ENCODE results near the gene SLC4A11.
A peak's percentile ranks its signal among the peaks of the same experiment; 100 is the strongest.

SLC4A11 gene

GRCh38 chr20:3209946-3210317 lies 29.1 kb downstream of the SLC4A11 start:
- Histone ChIP-seq H2BK120ac (ENCODE audit: low read depth, low read length) (no peak overlapping the region), H3K79me1 (ENCODE audit: low read depth, low read length) (peaks cover 3% of the 10 kb centered on the region), H3K27ac (replicated peaks; ENCODE audit: low read length) (no peak overlapping the region), H2AK5ac (ENCODE audit: low read depth, low read length) (peak overlapping the region; percentile 67), H2BK5ac (ENCODE audit: low read length) (no peak overlapping the region), H3K14ac (ENCODE audit: low read length) (peak overlapping the region; percentile 25), H2BK12ac (ENCODE audit: low read length) (no peak overlapping the region), H3K27me3 (ENCODE audit: control insufficient read depth in 3 of 3, insufficient read depth in 3 of 3, low read depth in 1 of 3, low read length in 3 of 3) (no peaks in the 10 kb centered on the region), H2AFZ (ENCODE audit: low read length) (peak overlapping the region; percentile 90), H3K4me1 (ENCODE audit: control insufficient read depth in 2 of 2, insufficient read depth in 1 of 2, low read depth in 1 of 2, low read length in 2 of 2) (peaks cover 10 to 15% of the 10 kb centered on the region in 2 donors), H3K9ac (ENCODE audit: low read depth, low read length, poor library complexity) (peak overlapping the region; percentile 87), H3K36me3 (replicated peaks in 1 of 2; ENCODE audit: control insufficient read depth in 2 of 2, insufficient read depth in 2 of 2, low read length in 2 of 2) (peaks cover 11 to 28% of the 10 kb centered on the region in 2 donors), H3K23ac (ENCODE audit: low read depth, low read length, poor library complexity) (no peak overlapping the region), H3K18ac (ENCODE audit: low read length) (peak overlapping the region; percentile 45), H4K91ac (ENCODE audit: low read depth, low read length, poor library complexity) (no peak overlapping the region), H3K4ac (ENCODE audit: low read length) (no peak overlapping the region), H3K9me3 (replicated peaks in 1 of 2; ENCODE audit: control insufficient read depth in 2 of 2, insufficient read depth in 1 of 2, low read depth in 1 of 2, low read length in 2 of 2) (no peaks in the 10 kb centered on the region), H2BK15ac (ENCODE audit: low read length) (no peak overlapping the region), H3K4me3 (ENCODE audit: low read length in 2 of 2) (peak overlapping the region; percentile 79 to 92), H3K4me2 (ENCODE audit: insufficient read depth, low read length, poor library complexity, severe bottlenecking) (peak overlapping the region; percentile 94), H4K8ac (ENCODE audit: low read depth, low read length) (no peak overlapping the region)
- no CpG with 5 or more reads among the region's 10 CpGs for WGBS, 2 donors (ENCODE audit: extremely low coverage in 2 of 2, insufficient read length in 2 of 2, insufficient replicate concordance in 1 of 2)
- no peak for DNase-seq (ENCODE audit: low spot score)

GRCh38 chr20:3209257-3209945 lies 29.6 kb downstream of the SLC4A11 start, which contains the start of gene ITPA:
Gene ITPA, plus strand, starts transcription at chr20:3209498. Its CDS starts 54 bp downstream, at chr20:3209552.
- Histone ChIP-seq H3K4ac (ENCODE audit: low read length) (no peak within 1 kb of the TSS), H3K4me3 (ENCODE audit: low read length in 2 of 2) (peak within 1 kb of the TSS; percentile 79 to 92), H4K91ac (ENCODE audit: low read depth, low read length, poor library complexity) (no peak within 1 kb of the TSS), H3K4me1 (ENCODE audit: control insufficient read depth in 2 of 2, insufficient read depth in 1 of 2, low read depth in 1 of 2, low read length in 2 of 2) (peaks cover 10 to 15% of the 10 kb centered on the region in 2 donors), H3K79me1 (ENCODE audit: low read depth, low read length) (peaks cover 3% of the 10 kb centered on the region), H2BK15ac (ENCODE audit: low read length) (no peak within 1 kb of the TSS), H3K36me3 (replicated peaks in 1 of 2; ENCODE audit: control insufficient read depth in 2 of 2, insufficient read depth in 2 of 2, low read length in 2 of 2) (peaks cover 9 to 24% of the 10 kb centered on the region in 2 donors), H3K4me2 (ENCODE audit: insufficient read depth, low read length, poor library complexity, severe bottlenecking) (peak within 1 kb of the TSS; percentile 94), H3K23ac (ENCODE audit: low read depth, low read length, poor library complexity) (no peak within 1 kb of the TSS), H3K27ac (replicated peaks; ENCODE audit: low read length) (peak within 1 kb of the TSS; percentile 59), H4K8ac (ENCODE audit: low read depth, low read length) (no peak within 1 kb of the TSS), H2BK120ac (ENCODE audit: low read depth, low read length) (no peak within 1 kb of the TSS), H2AFZ (ENCODE audit: low read length) (peak within 1 kb of the TSS; percentile 90), H3K9ac (ENCODE audit: low read depth, low read length, poor library complexity) (peak within 1 kb of the TSS; percentile 87), H2BK5ac (ENCODE audit: low read length) (no peak within 1 kb of the TSS), H3K9me3 (replicated peaks in 1 of 2; ENCODE audit: control insufficient read depth in 2 of 2, insufficient read depth in 1 of 2, low read depth in 1 of 2, low read length in 2 of 2) (no peaks in the 10 kb centered on the region), H3K14ac (ENCODE audit: low read length) (peak within 1 kb of the TSS; percentile 25), H2BK12ac (ENCODE audit: low read length) (no peak within 1 kb of the TSS), H3K27me3 (ENCODE audit: control insufficient read depth in 3 of 3, insufficient read depth in 3 of 3, low read depth in 1 of 3, low read length in 3 of 3) (no peaks in the 10 kb centered on the region), H3K18ac (ENCODE audit: low read length) (peak within 1 kb of the TSS; percentile 61), H2AK5ac (ENCODE audit: low read depth, low read length) (peak within 1 kb of the TSS; percentile 67)
- DNase-seq (ENCODE audit: low spot score) = peak; percentile 46
- WGBS, 2 donors (ENCODE audit: extremely low coverage in 2 of 2, insufficient read length in 2 of 2, insufficient replicate concordance in 1 of 2) = no CpG with 5 or more reads among the region's 48 CpGs

- Histone ChIP-seq H3K27me3 (ENCODE audit: control insufficient read depth in 3 of 3, insufficient read depth in 3 of 3, low read depth in 1 of 3, low read length in 3 of 3) (no peaks in the 10 kb centered on the region), H3K36me3 (replicated peaks in 1 of 2; ENCODE audit: control insufficient read depth in 2 of 2, insufficient read depth in 2 of 2, low read length in 2 of 2) (peaks cover 7 to 19% of the 10 kb centered on the region in 2 donors), H3K14ac (ENCODE audit: low read length) (no peak overlapping the region), H3K9ac (ENCODE audit: low read depth, low read length, poor library complexity) (peak overlapping the region; percentile 85), H3K9me3 (replicated peaks in 1 of 2; ENCODE audit: control insufficient read depth in 2 of 2, insufficient read depth in 1 of 2, low read depth in 1 of 2, low read length in 2 of 2) (no peaks in the 10 kb centered on the region), H2BK15ac (ENCODE audit: low read length) (no peak overlapping the region), H2BK120ac (ENCODE audit: low read depth, low read length) (no peak overlapping the region), H3K23ac (ENCODE audit: low read depth, low read length, poor library complexity) (no peak overlapping the region), H3K27ac (replicated peaks; ENCODE audit: low read length) (peak overlapping the region; percentile 59), H2BK5ac (ENCODE audit: low read length) (no peak overlapping the region), H3K4me1 (ENCODE audit: control insufficient read depth in 2 of 2, insufficient read depth in 1 of 2, low read depth in 1 of 2, low read length in 2 of 2) (peaks cover 10 to 15% of the 10 kb centered on the region in 2 donors), H3K18ac (ENCODE audit: low read length) (peak overlapping the region; percentile 61), H3K4ac (ENCODE audit: low read length) (no peak overlapping the region), H2AK5ac (ENCODE audit: low read depth, low read length) (no peak overlapping the region), H2BK12ac (ENCODE audit: low read length) (no peak overlapping the region), H2AFZ (ENCODE audit: low read length) (peak overlapping the region; percentile 90), H3K4me2 (ENCODE audit: insufficient read depth, low read length, poor library complexity, severe bottlenecking) (peak overlapping the region; percentile 94), H4K8ac (ENCODE audit: low read depth, low read length) (no peak overlapping the region), H4K91ac (ENCODE audit: low read depth, low read length, poor library complexity) (no peak overlapping the region), H3K4me3 (ENCODE audit: low read length in 2 of 2) (peak overlapping the region; percentile 79 to 92), H3K79me1 (ENCODE audit: low read depth, low read length) (peaks cover 6% of the 10 kb centered on the region)
- DNase-seq (ENCODE audit: low spot score) = no peak
- no CpG with 5 or more reads among the region's 10 CpGs for WGBS, 2 donors (ENCODE audit: extremely low coverage in 2 of 2, insufficient read length in 2 of 2, insufficient replicate concordance in 1 of 2)
Measured at GRCh38 chr20:3208786-3209256, 30.2 kb downstream of the SLC4A11 start.

- Histone ChIP-seq H4K8ac (ENCODE audit: low read depth, low read length) (peak within 1 kb of the TSS; percentile 43), H3K4me3 (ENCODE audit: low read length in 2 of 2) (peak within 1 kb of the TSS; percentile 82 to 85), H2AK5ac (ENCODE audit: low read depth, low read length) (peak within 1 kb of the TSS; percentile 94), H4K91ac (ENCODE audit: low read depth, low read length, poor library complexity) (no peak within 1 kb of the TSS), H3K14ac (ENCODE audit: low read length) (peak within 1 kb of the TSS; percentile 82), H3K27ac (replicated peaks; ENCODE audit: low read length) (peak within 1 kb of the TSS; percentile 93), H3K4ac (ENCODE audit: low read length) (peak within 1 kb of the TSS; percentile 97), H3K27me3 (ENCODE audit: control insufficient read depth in 3 of 3, insufficient read depth in 3 of 3, low read depth in 1 of 3, low read length in 3 of 3) (no peaks in the 10 kb centered on the region), H3K4me1 (ENCODE audit: control insufficient read depth in 2 of 2, insufficient read depth in 1 of 2, low read depth in 1 of 2, low read length in 2 of 2) (peaks cover 7 to 9% of the 10 kb centered on the region in 2 donors), H3K9me3 (replicated peaks in 1 of 2; ENCODE audit: control insufficient read depth in 2 of 2, insufficient read depth in 1 of 2, low read depth in 1 of 2, low read length in 2 of 2) (peaks cover 0 to 2% of the 10 kb centered on the region in 2 donors), H3K23ac (ENCODE audit: low read depth, low read length, poor library complexity) (peak within 1 kb of the TSS; percentile 95), H3K18ac (ENCODE audit: low read length) (peak within 1 kb of the TSS; percentile 100), H3K9ac (ENCODE audit: low read depth, low read length, poor library complexity) (peak within 1 kb of the TSS; percentile 97), H2BK5ac (ENCODE audit: low read length) (peak within 1 kb of the TSS; percentile 82), H2BK15ac (ENCODE audit: low read length) (no peak within 1 kb of the TSS), H3K79me1 (ENCODE audit: low read depth, low read length) (peaks cover 24% of the 10 kb centered on the region), H2BK12ac (ENCODE audit: low read length) (peak within 1 kb of the TSS; percentile 84), H2BK120ac (ENCODE audit: low read depth, low read length) (no peak within 1 kb of the TSS), H3K36me3 (replicated peaks in 1 of 2; ENCODE audit: control insufficient read depth in 2 of 2, insufficient read depth in 2 of 2, low read length in 2 of 2) (peaks cover 19 to 33% of the 10 kb centered on the region in 2 donors), H2AFZ (ENCODE audit: low read length) (peak within 1 kb of the TSS; percentile 99), H3K4me2 (ENCODE audit: insufficient read depth, low read length, poor library complexity, severe bottlenecking) (peak within 1 kb of the TSS; percentile 91)
- no CpG with 5 or more reads among the region's 48 CpGs for WGBS, 2 donors (ENCODE audit: extremely low coverage in 2 of 2, insufficient read length in 2 of 2, insufficient replicate concordance in 1 of 2)
- peak; percentile 82 for DNase-seq (ENCODE audit: low spot score)
Measured at GRCh38 chr20:3204124-3204794, 34.7 kb downstream of the SLC4A11 start, which contains the start of gene DDRGK1. Gene DDRGK1, minus strand, starts transcription at chr20:3204682. Its CDS starts 55 bp downstream, at chr20:3204627.

Measured in neuronal stem cell (in vitro differentiated cells).